ENCODE results near the gene CNPY3. TPM values are rescaled to one million over a fixed set of nuclear protein-coding genes. Genes with fewer than 3 reads are reported as not detected.

The CNPY3 gene
- polyA plus RNA-seq, 1 experiment, result 50.6 TPM

- Histone ChIP-seq H3K27me3 (ENCODE audit: control insufficient read depth, insufficient read depth, low read length) (no peaks in the 10 kb centered on the region), H3K36me3 (ENCODE audit: control insufficient read depth, insufficient read depth, low read length) (no peaks in the 10 kb centered on the region; the same call in 1 of the 2 replicates), H3K4me3 (ENCODE audit: low read depth, low read length) (no peak overlapping the region)
- TF ChIP-seq, protein P1, sequence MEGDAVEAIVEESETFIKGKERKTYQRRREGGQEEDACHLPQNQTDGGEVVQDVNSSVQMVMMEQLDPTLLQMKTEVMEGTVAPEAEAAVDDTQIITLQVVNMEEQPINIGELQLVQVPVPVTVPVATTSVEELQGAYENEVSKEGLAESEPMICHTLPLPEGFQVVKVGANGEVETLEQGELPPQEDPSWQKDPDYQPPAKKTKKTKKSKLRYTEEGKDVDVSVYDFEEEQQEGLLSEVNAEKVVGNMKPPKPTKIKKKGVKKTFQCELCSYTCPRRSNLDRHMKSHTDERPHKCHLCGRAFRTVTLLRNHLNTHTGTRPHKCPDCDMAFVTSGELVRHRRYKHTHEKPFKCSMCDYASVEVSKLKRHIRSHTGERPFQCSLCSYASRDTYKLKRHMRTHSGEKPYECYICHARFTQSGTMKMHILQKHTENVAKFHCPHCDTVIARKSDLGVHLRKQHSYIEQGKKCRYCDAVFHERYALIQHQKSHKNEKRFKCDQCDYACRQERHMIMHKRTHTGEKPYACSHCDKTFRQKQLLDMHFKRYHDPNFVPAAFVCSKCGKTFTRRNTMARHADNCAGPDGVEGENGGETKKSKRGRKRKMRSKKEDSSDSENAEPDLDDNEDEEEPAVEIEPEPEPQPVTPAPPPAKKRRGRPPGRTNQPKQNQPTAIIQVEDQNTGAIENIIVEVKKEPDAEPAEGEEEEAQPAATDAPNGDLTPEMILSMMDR (IDR thresholded peaks at IDR 0.05; ENCODE audit: insufficient read depth, low read depth, low read length), result no peak
- POLR2A ChIA-PET, result no interaction called here
- no peak for DNase-seq (ENCODE audit: low read depth)
- CTCF ChIA-PET, result interaction anchor here (0.6 to 3.2 kb wide), 3 partner anchors 9 to 27 kb away, joined by 4 to 12 read pairs (median 5); no protein-coding TSS in a partner anchor
Observed at GRCh38 chr6:42973926-42974325, 44.6 kb downstream of the CNPY3 start.

DNA sequence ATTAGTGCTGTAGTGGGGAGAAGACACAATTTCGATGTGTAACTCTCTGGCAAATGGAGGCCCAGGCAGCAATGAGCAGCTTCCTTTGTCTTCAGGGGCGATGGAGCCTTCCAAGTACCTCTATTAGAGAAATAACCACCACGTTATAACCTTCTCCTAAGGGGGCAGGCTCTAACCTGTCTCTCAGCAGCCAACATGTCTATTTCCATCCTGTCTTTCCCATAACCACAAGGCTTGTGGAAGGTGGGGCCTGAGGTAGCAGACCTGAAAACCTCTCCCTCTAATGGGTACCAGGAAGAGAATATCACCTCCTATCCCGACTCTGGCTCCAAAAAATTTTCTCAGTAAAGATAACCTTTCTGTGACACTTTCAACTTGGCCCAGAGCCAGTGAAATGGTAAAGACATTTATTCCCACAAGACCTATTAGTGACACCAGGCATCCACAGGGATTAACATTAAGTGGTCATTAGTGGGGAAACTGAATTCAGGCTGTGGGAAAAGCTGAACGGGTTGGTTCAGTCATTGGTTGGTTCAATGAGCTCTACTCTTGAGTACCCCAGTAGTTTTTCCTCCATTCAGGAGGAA is 45.7 kb downstream of the CNPY3 start:
- CTCF ChIA-PET, result interaction anchor here (3.2 kb wide), 1 partner anchor 10 kb away, joined by 12 read pairs; no protein-coding TSS in a partner anchor
- Histone ChIP-seq H3K27me3 (ENCODE audit: control insufficient read depth, insufficient read depth, low read length) (no peaks in the 10 kb centered on the region), H3K36me3 (ENCODE audit: control insufficient read depth, insufficient read depth, low read length) (no peaks in the 10 kb centered on the region), H3K4me3 (ENCODE audit: low read depth, low read length) (no peak overlapping the region)
- POLR2A ChIA-PET, result no interaction called here
- no peak for DNase-seq (ENCODE audit: low read depth)
- TF ChIP-seq, protein P1 (IDR thresholded peaks at IDR 0.05; ENCODE audit: insufficient read depth, low read depth, low read length), result no peak

- POLR2A ChIA-PET, result interaction anchor here (0.6 kb wide), 2 partner anchors 12 to 839 kb away, joined by 4 to 5 read pairs; no protein-coding TSS in a partner anchor
- H3K36me3 ChIP-seq (ENCODE audit: control insufficient read depth, insufficient read depth, low read length), result no peaks in the 10 kb centered on the region
- TF ChIP-seq, protein P1 (IDR thresholded peaks at IDR 0.05; ENCODE audit: insufficient read depth, low read depth, low read length), result no peak
- peak overlapping the region; percentile 72 for H3K4me3 ChIP-seq (ENCODE audit: low read depth, low read length)
- no peak for DNase-seq (ENCODE audit: low read depth)
- H3K27me3 ChIP-seq (ENCODE audit: control insufficient read depth, insufficient read depth, low read length), result no peaks in the 10 kb centered on the region
- CTCF ChIA-PET, result interaction anchor here (0.9 to 3.1 kb wide), 6 partner anchors 9 to 165 kb away, joined by 3 to 14 read pairs (median 3); no protein-coding TSS in a partner anchor
Observed at GRCh38 chr6:42978487-42978838, 49.2 kb downstream of the CNPY3 start.

DNA sequence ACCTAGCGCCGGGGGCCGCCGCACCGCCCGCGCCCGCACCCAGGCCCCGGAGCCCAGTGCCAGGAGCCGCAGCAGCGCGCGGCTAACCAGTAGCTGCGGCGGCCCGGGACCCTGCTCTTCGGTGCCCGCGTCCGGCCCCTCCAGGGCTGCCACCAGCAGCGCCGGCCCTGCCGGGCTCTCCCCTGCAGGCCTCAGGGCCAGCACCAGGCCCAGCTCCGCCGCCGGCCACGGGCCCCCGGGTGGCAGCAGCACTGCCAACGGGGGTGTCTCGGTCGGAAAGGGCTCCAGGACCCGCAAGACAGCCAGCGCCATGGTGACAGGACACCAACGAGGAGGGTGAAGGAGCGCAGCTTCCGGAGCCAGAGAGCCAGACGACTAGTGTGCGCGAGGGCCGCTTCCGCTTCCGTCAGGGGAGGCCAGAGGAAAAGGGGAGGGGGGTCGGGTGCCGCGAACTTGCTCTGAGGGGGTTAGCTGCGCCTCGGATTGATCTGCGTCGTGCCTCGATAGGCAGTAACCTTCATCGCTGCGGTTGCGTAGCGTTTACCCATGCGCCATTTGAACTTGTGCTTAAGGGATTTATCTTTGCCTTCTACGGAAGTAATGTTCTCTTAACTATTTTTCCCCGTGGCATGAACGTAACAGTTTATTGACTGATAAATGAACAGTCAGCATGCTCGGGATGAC is 49.7 kb downstream of the CNPY3 start, which contains the start of gene PEX6:
Gene PEX6, minus strand, starts transcription at position 343 of the 684 bp plus-strand sequence. Its CDS starts 31 bp downstream, at position 312.
- POLR2A ChIA-PET, result interaction anchor here (0.6 kb wide), 2 partner anchors 11 to 839 kb away, joined by 4 to 5 read pairs; no protein-coding TSS in a partner anchor
- CTCF ChIA-PET, result interaction anchor here (0.9 to 3.1 kb wide), 8 partner anchors 8 to 164 kb away, joined by 3 to 14 read pairs (median 3); partner anchors contain the start of gene GNMT
- Histone ChIP-seq H3K4me3 (ENCODE audit: low read depth, low read length) (peak within 1 kb of the TSS; percentile 72), H3K27me3 (ENCODE audit: control insufficient read depth, insufficient read depth, low read length) (no peaks in the 10 kb centered on the region), H3K36me3 (ENCODE audit: control insufficient read depth, insufficient read depth, low read length) (no peaks in the 10 kb centered on the region)
- TF ChIP-seq, protein P1 (IDR thresholded peaks at IDR 0.05; ENCODE audit: insufficient read depth, low read depth, low read length), result no peak
- DNase-seq (ENCODE audit: low read depth), result no peak

GRCh38 chr6:42979523-42980177 is 50.4 kb downstream of the CNPY3 start:
- no peaks in the 10 kb centered on the region for H3K27me3 ChIP-seq (ENCODE audit: control insufficient read depth, insufficient read depth, low read length)
- ChIA-PET POLR2A (no interaction called here), CTCF (interaction anchor here (1.0 to 3.1 kb wide), 6 partner anchors 8 to 164 kb away, joined by 3 to 14 read pairs (median 3); partner anchors contain the start of gene GNMT)
- no peaks in the 10 kb centered on the region for H3K36me3 ChIP-seq (ENCODE audit: control insufficient read depth, insufficient read depth, low read length)
- H3K4me3 ChIP-seq (ENCODE audit: low read depth, low read length), result peak overlapping the region; percentile 72
- TF ChIP-seq, protein P1 (IDR thresholded peaks at IDR 0.05; ENCODE audit: insufficient read depth, low read depth, low read length), result no peak
- DNase-seq (ENCODE audit: low read depth), result no peak

Data from BJ (cell line).